ENCODE results near the gene DDX10.

DDX10 gene

GRCh38 chr11:108960501-108960900 lies 295.6 kb downstream of the DDX10 start:
- Histone ChIP-seq H3K79me2 (ENCODE audit: insufficient read depth, low read length) (no peaks in the 10 kb centered on the region), H3K27ac (ENCODE audit: low read length) (no peak overlapping the region), H3K9ac (ENCODE audit: low read depth, low read length) (no peak overlapping the region), H3K36me3 (ENCODE audit: insufficient read depth, low read length) (no peaks in the 10 kb centered on the region), H3K27me3 (ENCODE audit: insufficient read depth, low read length, poor library complexity) (no peaks in the 10 kb centered on the region), H4K20me1 (ENCODE audit: insufficient read depth, low read length) (no peaks in the 10 kb centered on the region), H3K9me3 (ENCODE audit: insufficient read depth, low read length, severe bottlenecking) (no peaks in the 10 kb centered on the region), H2AFZ (ENCODE audit: low read depth, low read length) (no peak overlapping the region), H3K4me3 (ENCODE audit: low read depth in 1 of 2, low read length in 2 of 2) (no peak overlapping the region), H3K4me2 (ENCODE audit: insufficient read depth, low read length) (no peak overlapping the region), H3K4me1 (ENCODE audit: insufficient read depth, low read length) (no peaks in the 10 kb centered on the region)
- DNase-seq (no peak), ATAC-seq (ENCODE audit: insufficient read depth, low read depth) (no peak)
- TF ChIP-seq EZH2 (IDR thresholded peaks at IDR 0.05; ENCODE audit: borderline replicate concordance, low read depth, low read length, severe bottlenecking) = no peak
- TF ChIP-seq CTCF (IDR thresholded peaks at IDR 0.05; ENCODE audit: borderline replicate concordance, extremely low read depth, low read length, poor library complexity, severe bottlenecking) = no peak

- Histone ChIP-seq H3K4me3 (ENCODE audit: low read depth in 1 of 2, low read length in 2 of 2) (no peak overlapping the region), H3K27me3 (ENCODE audit: insufficient read depth, low read length, poor library complexity) (no peaks in the 10 kb centered on the region), H3K9me3 (ENCODE audit: insufficient read depth, low read length, severe bottlenecking) (no peaks in the 10 kb centered on the region), H3K36me3 (ENCODE audit: insufficient read depth, low read length) (no peaks in the 10 kb centered on the region), H4K20me1 (ENCODE audit: insufficient read depth, low read length) (no peaks in the 10 kb centered on the region), H3K79me2 (ENCODE audit: insufficient read depth, low read length) (no peaks in the 10 kb centered on the region), H3K9ac (ENCODE audit: low read depth, low read length) (no peak overlapping the region), H3K4me1 (ENCODE audit: insufficient read depth, low read length) (no peaks in the 10 kb centered on the region), H3K4me2 (ENCODE audit: insufficient read depth, low read length) (no peak overlapping the region), H3K27ac (ENCODE audit: low read length) (no peak overlapping the region), H2AFZ (ENCODE audit: low read depth, low read length) (no peak overlapping the region)
- ATAC-seq (ENCODE audit: insufficient read depth, low read depth) (peak; percentile 76), DNase-seq (peak; percentile 30)
- TF ChIP-seq CTCF (IDR thresholded peaks at IDR 0.05; ENCODE audit: borderline replicate concordance, extremely low read depth, low read length, poor library complexity, severe bottlenecking) (no peak), EZH2 (IDR thresholded peaks at IDR 0.05; ENCODE audit: borderline replicate concordance, low read depth, low read length, severe bottlenecking) (no peak)
Measured at GRCh38 chr11:108961095-108961494, 296.2 kb downstream of the DDX10 start.

- DNase-seq = no peak
- no peaks in the 10 kb centered on the region for H3K9me3 ChIP-seq (ENCODE audit: insufficient read depth, low read length, severe bottlenecking)
- no peak for TF ChIP-seq CTCF (IDR thresholded peaks at IDR 0.05; ENCODE audit: borderline replicate concordance, extremely low read depth, low read length, poor library complexity, severe bottlenecking)
- no peak for TF ChIP-seq EZH2 (IDR thresholded peaks at IDR 0.05; ENCODE audit: borderline replicate concordance, low read depth, low read length, severe bottlenecking)
- ATAC-seq (ENCODE audit: insufficient read depth, low read depth) = no peak
- no peaks in the 10 kb centered on the region for H3K4me1 ChIP-seq (ENCODE audit: insufficient read depth, low read length)
- H3K4me2 ChIP-seq (ENCODE audit: insufficient read depth, low read length) = no peak overlapping the region
- no peak overlapping the region for H3K4me3 ChIP-seq (ENCODE audit: low read depth in 1 of 2, low read length in 2 of 2)
- no peak overlapping the region for H3K9ac ChIP-seq (ENCODE audit: low read depth, low read length)
- no peaks in the 10 kb centered on the region for H3K27me3 ChIP-seq (ENCODE audit: insufficient read depth, low read length, poor library complexity)
- H3K79me2 ChIP-seq (ENCODE audit: insufficient read depth, low read length) = no peaks in the 10 kb centered on the region
- no peak overlapping the region for H2AFZ ChIP-seq (ENCODE audit: low read depth, low read length)
- no peaks in the 10 kb centered on the region for H4K20me1 ChIP-seq (ENCODE audit: insufficient read depth, low read length)
- no peak overlapping the region for H3K27ac ChIP-seq (ENCODE audit: low read length)
- no peaks in the 10 kb centered on the region for H3K36me3 ChIP-seq (ENCODE audit: insufficient read depth, low read length)
Measured at GRCh38 chr11:108963118-108963517, 298.2 kb downstream of the DDX10 start.
